ENCODE data around the gene MGLL.

The MGLL gene

DNA sequence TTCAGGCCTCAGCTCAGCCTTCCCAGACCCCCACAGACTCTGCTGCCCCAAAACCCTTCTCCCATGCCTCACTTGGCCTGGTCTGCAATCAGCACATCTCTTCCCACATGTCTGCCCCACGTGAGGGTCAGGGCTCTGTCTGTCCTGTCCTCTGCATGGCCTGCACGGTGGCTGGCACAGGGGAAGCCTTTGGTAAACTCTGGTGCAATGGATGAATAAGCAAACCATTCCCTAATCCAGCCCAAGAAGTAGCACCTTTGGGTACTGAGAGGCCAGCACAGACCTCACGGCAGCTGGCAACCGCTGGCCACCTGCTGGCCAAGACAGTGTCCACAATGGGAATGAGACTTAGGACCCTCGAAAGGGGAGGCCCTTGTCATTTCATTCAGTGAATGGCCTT lies 121.9 kb downstream of the MGLL start:
- DNase-seq, result no peak

DNA sequence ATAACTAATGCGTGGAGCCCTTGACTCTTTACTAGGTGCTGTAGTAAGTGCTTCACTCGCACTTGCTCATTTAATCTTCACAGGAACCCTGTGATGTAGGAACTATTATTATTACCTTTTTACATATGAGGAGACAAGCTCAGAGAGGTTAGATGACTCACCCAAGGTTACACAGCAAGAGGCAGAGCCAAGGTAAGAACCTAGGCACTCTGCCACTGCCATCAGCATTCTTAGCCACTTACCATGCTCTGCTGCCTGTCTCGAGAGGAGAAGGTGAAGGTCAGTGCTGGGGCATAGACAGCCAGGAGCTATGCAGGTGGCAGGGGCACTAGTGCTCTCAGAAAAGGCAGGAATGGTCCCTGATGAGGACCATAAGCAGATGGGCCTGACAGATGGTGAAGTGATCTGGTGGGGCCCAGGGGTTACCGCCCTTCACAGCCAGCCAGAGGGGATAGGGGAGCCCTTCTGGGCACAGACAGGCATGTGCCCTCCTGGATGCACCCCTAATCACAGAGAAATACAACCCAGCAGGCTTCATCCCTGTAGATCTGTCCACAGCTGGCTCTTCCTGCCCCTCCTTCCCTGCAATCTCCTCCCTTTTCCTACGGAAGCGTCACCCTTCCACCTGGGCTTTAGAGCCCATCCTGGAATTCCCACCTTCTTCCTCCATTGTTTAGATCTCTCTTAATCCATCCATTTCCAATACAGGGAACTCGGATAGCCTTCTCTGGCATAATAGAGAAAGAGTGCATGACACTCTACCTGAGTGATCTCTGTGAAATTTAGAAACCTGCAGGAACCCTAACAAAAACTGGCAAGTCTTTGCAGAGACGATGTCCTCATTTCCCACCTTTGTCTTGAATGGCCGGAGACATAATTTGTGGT lies 122.7 kb downstream of the MGLL start:
- no peak for DNase-seq

DNA sequence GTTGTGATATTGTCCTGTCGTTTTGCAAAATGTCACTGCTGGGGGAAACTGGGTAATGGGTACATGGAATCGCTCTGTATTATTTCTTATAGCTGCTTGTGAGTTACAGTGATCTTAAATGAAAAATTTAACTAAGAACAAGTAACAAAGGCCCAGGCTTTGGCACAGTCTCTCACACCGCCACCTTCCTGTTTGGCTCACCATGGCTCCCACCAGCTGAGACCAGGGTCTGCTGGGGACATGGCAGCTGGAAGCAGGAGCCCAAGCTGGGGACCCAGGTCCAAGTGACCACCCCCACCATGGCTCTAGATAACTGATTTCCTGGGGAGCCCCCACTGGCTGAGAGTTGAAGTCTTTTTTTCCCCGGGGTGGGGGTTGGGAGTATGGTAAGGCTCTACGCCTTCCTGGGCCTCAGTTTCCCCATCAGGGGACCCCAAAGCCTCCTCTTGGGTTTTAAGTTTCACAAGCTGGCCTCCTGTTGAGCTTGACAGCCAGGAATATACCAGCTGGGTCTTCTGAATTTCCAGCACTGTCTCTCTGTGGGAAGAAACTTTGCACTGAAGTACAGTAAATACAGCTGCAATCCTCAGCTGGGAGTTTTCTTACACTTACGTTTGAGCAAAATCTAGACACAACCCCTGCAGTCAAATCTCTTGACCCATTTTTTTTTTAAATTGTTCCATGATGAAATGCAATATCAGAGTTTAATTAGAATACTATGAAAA lies 123.5 kb downstream of the MGLL start:
- no peak for DNase-seq

DNA sequence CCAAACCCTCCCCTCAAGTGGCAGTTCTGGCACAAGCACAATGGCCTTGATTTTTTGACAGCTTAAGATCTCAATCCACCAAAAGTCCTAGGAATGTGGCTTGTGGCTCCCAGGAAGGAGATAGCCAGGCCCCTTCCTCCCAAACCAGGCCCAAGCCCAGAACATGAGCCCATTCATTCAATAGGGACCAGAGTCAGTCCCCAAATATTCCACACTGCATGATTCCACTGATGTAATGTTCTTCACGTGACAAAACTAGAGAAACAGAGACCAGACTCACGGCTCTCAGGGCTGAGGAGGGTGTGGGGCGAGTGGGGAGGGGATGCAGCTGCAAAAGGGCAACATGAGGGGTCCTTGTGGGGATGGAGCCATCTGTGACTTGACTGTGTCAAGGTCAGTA lies 124.0 kb downstream of the MGLL start:
- DNase-seq, result no peak

DNA sequence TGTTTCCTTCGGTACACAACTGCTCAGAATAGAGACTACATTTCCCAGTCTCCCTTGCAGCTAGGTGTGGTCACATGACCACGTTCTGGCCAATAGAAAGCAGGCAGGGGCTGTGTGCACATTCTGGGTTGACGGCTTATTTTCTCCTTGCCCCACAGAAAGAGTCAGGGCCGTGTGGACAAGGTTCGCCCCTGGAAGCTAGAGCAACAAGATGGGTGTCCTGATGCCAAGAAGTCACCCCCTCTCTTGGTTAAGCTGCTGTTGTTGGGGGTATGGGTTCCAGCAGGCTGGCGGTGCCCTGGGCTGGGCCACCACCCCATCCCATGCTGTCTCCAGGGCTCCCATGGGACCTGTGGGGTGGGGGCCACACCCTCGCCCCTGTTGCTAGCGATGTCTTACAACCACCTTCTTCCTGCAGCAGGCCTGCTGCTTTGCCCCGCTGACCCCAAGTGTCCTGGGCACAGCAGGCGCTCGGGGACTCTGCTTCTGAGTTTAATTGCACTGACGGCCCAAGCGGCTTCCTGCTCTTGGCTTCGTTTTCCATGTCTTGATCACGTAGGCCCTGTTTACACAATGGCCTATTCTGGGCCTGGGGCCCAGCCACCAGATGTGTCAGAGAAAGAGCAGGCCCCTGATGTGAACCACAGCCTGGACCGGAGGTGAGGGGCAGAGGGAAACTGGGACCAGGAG lies 124.6 kb downstream of the MGLL start:
- no peak for DNase-seq

DNA sequence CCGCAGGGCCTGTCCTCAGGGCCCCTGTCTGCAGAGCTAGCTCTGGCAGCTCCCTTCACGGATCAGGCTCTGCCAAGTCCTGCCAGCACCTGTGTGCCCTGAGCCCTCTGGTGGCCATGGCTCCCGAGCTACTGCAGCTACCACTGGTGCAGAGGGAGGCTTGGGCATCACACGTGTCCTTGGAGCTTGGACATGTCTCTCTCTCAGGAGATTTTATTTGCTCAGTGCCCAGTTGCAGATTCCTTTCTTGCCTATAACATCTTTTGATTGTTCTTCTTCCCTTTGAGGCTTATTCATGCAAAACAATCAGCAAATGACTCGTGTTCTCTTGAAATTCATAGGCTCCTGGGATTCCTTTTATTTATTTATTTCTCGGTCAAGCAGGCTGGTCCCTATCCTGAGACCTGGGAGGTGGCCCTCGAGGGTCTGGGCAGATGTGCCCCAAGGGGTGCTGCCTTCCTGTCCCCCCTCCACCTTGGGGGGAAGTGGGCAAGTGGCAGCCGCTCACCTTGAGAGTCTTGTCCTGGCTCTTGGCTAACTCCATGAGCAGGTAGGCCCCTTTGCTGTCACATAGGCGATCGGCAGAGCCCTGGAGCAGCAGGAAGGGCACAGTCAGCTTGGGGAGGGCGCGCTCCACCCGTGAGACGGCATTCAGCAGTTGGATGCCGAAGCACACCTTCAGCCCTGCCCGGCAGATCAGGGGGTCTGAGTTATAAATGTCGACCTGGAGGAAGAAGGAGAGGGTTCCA lies 127.7 kb downstream of the MGLL start:
- DNase-seq, result no peak

DNA sequence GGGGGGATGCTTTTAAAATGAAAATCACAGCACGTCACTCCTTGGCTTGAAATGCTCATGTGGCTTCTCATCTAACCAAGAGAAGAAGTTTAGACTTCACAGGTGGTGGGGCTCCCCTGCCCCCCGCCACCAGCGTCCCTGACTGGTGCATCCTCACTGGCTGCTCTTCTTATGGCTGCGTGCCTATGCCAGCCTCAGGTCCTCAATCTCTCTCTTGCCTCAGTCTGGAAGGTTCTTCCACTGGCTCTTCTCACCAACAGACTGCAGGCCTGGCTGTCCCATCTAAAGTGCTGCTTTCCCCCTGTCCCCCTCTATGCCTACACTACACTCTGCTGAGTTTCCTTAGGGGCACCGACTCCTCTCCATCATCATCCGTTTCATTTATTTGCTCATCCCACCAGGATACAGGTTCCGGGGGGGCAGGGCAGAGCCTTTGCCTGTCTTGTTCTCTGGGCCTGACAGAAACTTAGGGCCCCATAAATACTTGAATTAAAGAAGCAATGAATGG lies 128.9 kb downstream of the MGLL start:
- DNase-seq, result no peak

DNA sequence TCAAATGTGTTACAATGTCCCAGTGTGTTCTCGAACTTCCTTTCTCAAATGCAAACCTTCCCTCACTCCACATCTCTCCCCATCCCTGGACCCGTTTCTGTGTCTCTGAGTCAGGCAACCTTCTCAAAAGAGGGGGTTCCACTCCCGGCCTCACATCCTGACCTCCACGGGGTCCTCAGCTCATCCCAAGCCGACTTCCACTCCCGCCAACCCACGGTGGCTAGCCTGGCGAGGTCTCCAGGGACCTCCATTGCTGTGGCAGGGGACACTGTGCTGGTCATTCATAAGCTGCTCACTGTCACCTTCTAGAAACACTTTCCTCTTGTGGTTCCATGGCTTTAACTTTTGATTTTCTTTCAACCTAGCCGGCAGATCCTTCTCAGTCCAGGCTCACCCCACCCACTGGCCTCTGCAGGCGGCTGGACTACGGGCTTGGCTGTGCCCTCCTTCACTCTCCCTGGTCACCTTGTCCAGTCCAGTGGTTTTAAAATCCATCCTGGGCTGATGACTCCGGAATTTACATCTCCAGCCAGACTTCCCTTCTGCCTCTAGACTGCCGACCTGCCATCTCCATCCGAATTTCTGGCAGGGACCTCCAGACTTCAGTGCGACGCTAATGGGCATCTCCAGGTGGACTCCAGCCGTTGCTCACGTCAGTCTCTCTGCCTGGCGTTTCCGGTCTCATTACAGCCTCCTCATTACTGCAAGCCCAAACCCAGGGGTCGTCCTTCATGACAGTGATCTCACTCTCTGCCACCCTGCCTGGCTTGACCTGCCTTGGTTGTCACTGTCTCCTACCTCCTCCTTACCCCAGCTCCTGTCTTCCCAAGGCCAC lies 129.6 kb downstream of the MGLL start:
- DNase-seq, result no peak

DNA sequence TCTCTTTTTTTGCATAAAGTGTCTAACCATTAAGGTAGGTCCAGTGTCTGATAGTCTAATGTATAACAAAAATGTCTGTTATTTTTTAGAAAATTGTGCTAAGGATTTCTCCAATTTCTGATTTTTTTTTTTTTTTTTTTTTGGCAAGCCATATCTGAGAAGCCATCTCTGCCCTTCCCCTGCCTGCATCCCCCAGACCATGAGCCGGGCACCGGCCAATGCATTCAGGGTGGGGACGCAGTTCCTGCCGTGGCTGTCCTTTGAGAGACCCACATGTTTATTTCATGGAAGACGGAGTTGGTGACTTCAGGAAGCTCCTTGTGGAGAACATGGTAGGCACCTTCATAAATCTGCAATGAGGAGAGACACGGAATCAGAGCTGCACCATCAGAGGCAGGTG lies 130.3 kb downstream of the MGLL start:
- no peak for DNase-seq

DNA sequence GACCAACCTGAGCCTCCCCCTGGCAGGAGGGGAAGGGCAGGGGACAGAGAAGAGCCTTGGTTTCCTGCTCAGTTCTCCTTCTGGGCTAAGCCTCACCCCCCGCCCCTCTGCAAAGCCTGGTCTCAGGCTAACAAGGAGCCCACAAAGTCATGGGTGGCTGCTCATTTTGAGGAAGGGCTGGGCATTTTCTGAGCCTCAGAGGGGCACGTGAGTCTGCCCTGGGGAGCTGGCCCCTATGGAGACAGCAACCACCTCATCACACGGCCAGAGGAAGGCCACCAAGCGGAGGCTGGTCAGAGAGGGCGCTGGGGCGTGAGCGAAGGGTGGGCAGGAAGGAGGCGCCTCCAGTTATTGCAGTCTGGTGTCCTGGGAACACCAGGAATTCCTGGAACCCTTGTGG lies 130.8 kb downstream of the MGLL start:
- DNase-seq, result no peak

DNA sequence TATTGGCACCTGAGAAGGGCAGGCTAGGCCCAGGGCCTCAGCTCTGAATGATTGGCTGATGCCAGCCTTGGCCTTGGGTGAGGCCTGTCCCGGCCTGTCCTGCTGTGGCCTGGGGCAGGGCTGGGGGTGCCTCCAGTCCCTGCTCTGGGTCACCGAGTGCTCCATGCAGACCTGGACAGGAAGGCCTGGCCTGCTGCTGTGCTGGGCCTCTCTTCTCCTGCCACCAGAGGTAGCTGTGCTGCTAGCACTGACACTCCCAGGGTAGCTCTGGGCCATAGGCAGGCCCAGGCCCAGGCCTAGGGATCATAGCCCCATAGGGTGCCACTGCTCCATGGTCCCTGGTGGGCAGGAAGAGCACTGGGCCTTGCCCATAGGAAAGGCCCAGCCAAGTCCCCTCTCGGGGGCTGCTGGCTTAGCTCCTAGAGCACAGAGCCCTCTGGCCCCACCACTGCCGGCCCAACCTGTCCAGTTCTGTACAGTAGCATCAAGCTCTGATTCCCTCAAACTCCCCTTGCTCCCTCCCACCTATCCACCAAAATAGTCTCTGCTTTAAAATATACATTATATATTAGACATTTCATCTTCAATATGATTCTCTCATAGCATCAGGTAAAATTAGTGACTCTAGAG lies 131.4 kb downstream of the MGLL start:
- no peak for DNase-seq

DNA sequence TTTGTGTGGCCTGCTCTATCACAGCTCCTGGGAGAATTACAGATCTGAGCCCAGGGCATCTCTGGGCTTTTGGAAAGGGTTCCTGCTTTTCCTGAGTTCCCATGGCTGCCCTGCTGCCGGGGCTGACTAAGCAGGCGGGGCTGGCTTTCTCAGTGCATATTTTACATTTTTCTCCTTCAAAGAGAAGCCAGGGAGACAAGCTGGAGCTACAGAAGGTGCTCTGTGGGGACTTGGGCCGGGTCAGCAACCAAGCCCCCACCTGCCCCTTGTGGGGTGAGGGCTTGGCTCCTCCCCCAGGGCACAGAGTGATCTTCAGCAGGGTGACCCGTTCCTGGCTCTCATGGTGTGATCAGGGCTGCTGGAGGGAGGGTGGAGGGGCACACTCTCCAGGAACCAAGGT lies 132.2 kb downstream of the MGLL start:
- no peak for DNase-seq

DNA sequence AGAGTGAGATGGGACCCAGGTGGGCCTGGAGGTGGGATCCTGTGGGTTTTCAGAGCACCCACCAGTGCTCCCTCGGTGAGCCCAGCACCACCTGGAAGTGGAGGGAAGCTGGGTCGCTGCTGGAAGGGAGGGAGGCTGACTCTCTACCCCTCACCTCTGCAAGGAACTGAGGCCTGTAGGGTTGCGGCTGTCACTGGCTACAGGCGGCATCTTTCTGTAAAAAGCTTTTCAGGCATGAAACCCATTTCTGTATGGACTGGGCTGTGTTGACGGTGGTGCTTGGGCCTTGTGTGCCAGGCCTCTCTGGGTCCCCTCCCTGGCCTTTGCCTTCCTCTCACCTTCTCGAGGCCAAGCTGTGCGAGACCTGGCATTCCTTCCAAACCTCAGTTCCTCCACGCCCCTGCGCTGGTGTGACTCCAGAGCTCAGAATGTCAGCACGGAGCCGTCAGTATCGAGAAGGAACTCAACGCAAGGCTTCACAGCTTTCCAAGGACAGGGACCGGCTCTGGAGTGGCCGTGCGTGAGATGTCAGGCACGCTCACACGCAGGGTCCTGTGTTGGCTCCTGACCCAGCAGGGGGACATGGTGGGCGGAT lies 133.0 kb downstream of the MGLL start:
- DNase-seq, result no peak

DNA sequence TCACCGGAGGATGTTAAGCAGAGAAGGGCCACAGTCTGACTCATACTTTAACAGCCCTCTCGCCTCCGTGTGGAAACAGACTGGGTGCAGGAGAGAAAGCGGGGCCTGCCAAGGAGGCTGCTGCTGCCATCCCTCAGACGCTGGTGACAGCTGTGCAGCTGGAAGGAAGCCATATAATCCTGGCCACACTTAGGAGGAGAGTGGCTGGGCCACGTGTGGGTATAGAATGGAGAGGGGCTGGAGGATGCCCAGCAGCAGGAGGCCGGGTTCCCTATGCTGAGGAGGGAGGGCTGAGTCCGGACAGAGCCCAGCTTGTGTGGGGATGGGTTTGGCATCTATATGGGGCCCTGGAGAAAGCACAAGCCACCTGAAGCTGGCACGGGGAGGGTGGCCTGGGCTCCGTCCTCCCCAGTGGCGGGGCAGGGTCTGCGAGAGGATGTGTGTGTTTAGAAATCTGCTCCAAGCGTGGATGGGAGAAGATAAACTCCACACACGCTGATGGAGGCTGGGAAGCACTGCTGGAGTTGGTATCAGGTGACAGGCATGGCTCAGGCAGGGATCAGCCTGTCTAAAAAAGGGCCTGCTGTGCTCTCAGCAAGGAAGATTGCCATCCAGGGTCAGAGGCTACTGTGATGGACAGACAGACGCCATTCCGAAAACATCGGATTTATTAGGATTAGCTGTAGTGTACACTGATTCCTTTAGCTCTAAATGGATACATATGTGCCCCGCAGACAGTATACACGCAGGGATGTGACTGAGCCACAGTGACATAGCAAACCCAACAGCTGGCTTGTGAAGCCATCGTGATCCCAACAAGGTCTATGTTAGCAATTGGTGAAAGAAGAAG lies 133.7 kb downstream of the MGLL start:
- DNase-seq, result no peak

DNA sequence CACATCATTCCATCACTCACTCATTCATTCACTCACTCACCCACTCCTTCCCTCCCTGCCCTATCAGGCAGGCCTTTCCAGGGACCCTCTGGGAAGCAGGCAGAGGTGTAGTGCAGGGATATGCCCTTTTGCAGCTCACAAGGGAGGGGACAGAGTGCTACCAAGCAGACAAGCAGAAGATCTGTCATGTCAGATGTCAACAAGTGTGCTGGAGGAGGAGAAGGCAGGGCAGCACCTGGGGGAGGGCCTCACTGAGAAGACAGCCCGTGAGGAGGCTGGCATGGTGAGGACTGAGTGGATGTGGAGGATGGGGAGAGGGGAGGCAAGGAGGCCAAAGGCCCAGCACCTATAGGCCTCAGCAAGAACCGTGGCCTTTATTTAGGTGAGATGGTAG lies 134.3 kb downstream of the MGLL start:
- DNase-seq, result no peak

DNA sequence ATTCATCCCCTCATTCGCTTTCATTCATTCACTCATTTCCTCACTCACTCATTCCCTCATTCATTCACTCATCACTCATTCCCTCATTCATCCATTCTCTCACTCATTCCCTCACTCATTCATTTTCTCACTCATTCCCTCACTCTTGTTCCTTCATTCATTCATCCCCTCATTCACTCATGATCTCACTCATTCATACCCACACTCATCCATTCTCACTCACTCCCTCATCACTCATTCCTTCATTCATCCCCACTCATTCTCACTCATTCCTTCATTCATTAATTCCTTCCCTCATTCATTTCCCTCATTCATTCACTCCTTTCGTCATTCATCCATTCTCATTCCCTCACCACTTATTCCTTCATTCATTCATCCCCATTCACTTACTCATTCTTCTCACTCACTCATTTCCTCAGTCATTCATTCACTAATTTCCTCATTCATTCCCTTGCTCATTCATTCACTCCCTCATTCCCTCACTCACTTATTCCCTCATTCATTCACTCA lies 135.0 kb downstream of the MGLL start:
- DNase-seq, result no peak

DNA sequence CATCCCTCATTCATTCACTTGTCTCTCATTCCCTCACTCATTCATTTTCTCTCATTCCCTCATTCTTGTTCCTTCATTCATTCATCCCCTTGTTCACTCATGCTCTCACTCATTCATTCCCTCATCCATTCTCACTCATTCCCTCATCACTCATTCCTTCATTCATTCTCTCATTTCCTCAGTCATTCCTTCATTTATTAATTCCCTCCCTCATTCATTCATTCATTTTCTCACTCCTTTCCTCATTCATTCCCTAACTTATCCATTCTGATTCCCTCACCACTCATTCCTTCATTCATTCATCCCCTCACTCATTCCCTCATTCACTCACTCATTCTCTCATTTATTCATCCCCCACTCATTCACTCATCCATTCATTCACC lies 135.8 kb downstream of the MGLL start:
- DNase-seq, result no peak

DNA sequence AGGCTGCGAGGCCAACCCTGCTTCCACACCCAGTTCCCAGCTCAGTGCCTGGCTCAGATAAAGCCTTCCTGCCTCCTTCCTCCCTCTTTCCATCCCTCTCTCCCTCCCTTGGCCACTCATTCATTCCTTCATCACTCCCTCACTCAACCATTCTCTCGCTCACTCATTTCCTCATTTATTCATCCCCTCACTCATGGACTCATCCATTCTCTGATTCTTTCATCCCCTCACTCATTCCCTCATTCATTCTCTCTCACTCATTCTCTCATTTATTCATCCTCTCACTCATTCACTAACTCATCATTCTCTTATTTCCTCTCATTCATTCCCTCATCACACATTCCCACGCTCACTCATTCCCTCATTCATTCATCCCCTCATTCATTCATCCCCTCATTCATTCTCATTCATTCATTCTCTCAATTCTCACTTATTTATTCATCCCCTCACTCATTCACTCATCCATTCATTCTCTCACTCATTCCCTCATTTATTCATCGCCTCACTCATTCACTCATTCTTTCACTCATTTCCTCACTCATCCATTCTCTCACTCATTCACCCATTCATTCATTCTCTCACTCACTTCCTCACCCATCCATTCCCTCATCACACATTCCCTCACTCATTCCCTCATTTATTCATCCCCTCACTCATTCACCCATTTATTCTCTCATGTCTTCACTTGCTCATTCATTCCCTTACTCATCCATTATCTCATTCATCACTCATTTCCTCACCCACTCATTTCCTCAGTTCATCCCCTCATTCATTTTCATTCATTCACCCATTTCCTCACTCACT lies 136.4 kb downstream of the MGLL start:
- no peak for DNase-seq
